Choroid plexus epithelial cell (primary cell): Measurements from ENCODE around the gene ZNF227.
A peak's percentile ranks its signal among the peaks of the same experiment; 100 is the strongest.
"Not testable (repeated sequence)": the region's sequence is repeated elsewhere in the genome, so short reads cannot be mapped to it uniquely, and the experiment has no call there.

ENCODE experiments used
- DNase-seq: peaks from one replicate; pipeline ENCODE4 v3.0.0-alpha.2; 2010; ENCODE audit warnings: low read depth
- H3K4me3 ChIP-seq: 2 replicates; pipeline ENCODE4 v1.5.1; 2011; ENCODE audit warnings: low read depth, mild to moderate bottlenecking, control low read depth, low read length, moderate library complexity
- CTCF ChIP-seq: conservative IDR thresholded peaks from 2 replicates; pipeline ENCODE4 v1.5.1; 2011; ENCODE audit warnings: low read depth, mild to moderate bottlenecking, control low read depth, inconsistent platforms, low read length, moderate library complexity

The ZNF227 gene

GRCh38 chr19:44212250-44212865 lies at the start of gene ZNF227:
ZNF227 (plus strand) TSS chr19:44212532; CDS start chr19:44217793, 5,261 bp downstream.
- no peak for TF ChIP-seq CTCF
- H3K4me3 ChIP-seq: peak within 1 kb of the TSS; percentile 92
- DNase-seq: peak; percentile 95

- H3K4me3 ChIP-seq: no peak overlapping the region
- no peak for TF ChIP-seq CTCF
- no peak for DNase-seq
Measured at GRCh38 chr19:44163789-44164188, 48.5 kb upstream of the ZNF227 start.

GRCh38 chr19:44164327-44164672 lies 48.0 kb upstream of the ZNF227 start:
- H3K4me3 ChIP-seq: peak overlapping the region; percentile 69
- no peak for TF ChIP-seq CTCF
- no peak for DNase-seq

- DNase-seq: peak; percentile 100
- H3K4me3 ChIP-seq: peak within 1 kb of the TSS; percentile 69
- no peak for TF ChIP-seq CTCF
Measured at GRCh38 chr19:44164673-44165512, 47.4 kb upstream of the ZNF227 start, which contains the start of gene ZNF226. ZNF226 (plus strand) TSS chr19:44165100; CDS start chr19:44170081, 4,981 bp downstream.

- not testable (repeated sequence) for DNase-seq, H3K4me3 ChIP-seq
Measured at GRCh38 chr19:44170660-44171059, 41.7 kb upstream of the ZNF227 start.

GRCh38 chr19:44176590-44176989 lies 35.7 kb upstream of the ZNF227 start:
- DNase-seq: peak; percentile 18

More at GRCh38 chr19:44176590-44176989, 35.7 kb upstream of the ZNF227 start:
- no peak for TF ChIP-seq CTCF
- H3K4me3 ChIP-seq: no peak overlapping the region
